ENCODE measurements around the gene GRIK4.
"Not testable (repeated sequence)": the region's sequence is repeated elsewhere in the genome, so short reads cannot be mapped to it uniquely, and the experiment has no call there.

The GRIK4 gene, protein sequence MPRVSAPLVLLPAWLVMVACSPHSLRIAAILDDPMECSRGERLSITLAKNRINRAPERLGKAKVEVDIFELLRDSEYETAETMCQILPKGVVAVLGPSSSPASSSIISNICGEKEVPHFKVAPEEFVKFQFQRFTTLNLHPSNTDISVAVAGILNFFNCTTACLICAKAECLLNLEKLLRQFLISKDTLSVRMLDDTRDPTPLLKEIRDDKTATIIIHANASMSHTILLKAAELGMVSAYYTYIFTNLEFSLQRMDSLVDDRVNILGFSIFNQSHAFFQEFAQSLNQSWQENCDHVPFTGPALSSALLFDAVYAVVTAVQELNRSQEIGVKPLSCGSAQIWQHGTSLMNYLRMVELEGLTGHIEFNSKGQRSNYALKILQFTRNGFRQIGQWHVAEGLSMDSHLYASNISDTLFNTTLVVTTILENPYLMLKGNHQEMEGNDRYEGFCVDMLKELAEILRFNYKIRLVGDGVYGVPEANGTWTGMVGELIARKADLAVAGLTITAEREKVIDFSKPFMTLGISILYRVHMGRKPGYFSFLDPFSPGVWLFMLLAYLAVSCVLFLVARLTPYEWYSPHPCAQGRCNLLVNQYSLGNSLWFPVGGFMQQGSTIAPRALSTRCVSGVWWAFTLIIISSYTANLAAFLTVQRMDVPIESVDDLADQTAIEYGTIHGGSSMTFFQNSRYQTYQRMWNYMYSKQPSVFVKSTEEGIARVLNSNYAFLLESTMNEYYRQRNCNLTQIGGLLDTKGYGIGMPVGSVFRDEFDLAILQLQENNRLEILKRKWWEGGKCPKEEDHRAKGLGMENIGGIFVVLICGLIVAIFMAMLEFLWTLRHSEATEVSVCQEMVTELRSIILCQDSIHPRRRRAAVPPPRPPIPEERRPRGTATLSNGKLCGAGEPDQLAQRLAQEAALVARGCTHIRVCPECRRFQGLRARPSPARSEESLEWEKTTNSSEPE

DNA sequence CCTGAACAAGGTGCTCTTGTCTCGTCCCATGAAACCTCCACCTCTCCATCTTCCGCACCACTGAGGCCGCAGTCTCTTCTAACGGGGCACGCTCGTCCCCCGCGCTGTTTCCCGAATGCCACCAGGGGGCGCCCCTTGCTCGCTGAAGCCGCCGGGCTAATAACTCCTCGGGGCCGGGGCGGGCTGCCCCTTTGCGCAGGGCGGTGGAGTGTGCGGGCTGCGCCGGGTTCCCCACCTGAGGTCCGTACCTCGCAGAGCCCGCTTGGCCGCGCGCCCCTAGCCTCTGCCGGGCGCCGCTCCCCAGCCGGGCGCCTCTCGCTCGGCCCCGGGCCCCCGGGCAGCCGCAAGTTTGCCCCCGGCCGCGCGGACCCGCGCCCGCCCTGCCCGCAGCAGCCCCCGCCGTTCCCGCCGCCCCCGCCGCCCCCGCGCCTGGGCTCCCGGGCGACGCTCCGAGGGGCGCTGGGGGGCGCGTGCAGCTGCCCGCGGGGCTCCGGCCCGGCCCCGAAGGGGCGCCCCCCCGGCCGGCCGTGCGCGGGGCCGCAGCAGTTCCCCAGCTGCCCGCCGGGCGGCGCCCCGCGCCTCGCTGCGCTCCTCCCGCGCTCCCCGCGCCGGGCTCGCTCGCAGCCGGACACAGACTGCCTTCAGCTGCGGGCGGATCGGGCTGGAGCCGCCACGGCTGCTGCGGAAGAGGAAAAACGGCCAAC, at the start of gene GRIK4:
Gene GRIK4 (plus strand): TSS at position 633 of the 704 bp plus-strand sequence. CDS start 148,571 bp downstream, outside the sequence.
- peak; percentile 60 to 78 (median 69) for DNase-seq (ENCODE audit: low read depth in 2 of 3, low spot score in 1 of 3)

DNA sequence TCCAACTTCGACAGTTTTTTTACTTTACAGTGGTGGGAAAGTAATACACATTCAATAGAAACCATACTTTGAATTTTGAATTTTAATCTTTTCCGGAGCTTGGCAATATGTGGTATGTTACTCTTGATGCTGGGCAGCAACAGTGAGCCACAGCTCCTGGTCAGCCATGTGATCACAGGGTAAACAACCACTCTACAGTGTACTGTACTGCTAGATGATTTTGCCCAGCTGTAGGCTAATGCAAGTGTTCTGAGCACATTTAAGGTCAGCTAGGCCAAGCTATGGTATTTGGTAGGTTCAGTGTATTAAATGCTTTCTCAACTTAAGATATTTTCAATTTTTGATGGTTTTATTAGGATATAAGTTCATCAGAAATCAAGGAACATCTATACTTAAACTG, 48.7 kb upstream of the GRIK4 start:
- DNase-seq (ENCODE audit: low read depth in 2 of 3, low spot score in 1 of 3) = no peak

GRCh38 chr11:120465921-120466534, 45.5 kb upstream of the GRIK4 start:
- DNase-seq (ENCODE audit: low read depth in 2 of 3, low spot score in 1 of 3) = no peak

DNA sequence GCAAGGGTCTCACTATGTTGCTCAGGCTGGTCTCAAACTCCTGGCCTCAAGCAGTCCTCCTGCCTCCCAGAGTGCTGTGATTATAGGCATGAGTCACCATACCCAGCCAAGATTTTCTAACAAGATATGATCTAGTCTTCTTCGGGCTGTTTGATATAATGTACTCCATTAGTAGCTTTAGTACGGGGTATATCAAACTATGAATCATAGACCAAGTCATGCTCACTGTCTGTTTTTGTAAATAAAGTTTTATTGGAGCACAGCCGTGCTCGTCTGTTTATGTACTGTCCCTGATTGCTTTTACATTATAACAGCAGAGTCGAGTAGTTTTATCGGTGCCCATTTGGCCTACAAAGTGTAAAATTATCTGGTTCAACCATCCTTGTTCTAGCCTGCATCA, 43.9 kb upstream of the GRIK4 start:
- DNase-seq (ENCODE audit: low read depth in 2 of 3, low spot score in 1 of 3) = no peak

- DNase-seq (ENCODE audit: low read depth in 2 of 3, low spot score in 1 of 3) = no peak
Observed at GRCh38 chr11:120471131-120471530, 40.4 kb upstream of the GRIK4 start.

DNA sequence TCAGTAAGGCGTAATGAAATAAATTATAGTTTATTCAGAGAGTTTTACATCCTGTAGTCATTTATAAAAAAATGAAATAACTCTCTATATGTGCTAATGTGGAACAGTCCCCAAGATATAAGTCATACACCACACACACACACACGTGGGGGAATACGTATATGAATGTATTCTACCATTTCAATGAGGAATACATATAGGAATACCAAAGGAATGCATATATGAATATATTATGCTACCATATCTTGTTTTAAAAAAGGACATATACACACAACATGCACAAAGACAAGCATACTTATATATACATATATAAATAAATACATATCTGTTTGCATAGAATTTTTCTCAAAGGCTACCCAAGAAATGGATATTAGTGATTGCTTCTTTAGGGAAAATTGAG, 39.6 kb upstream of the GRIK4 start:
- DNase-seq (ENCODE audit: low read depth in 2 of 3, low spot score in 1 of 3) = no peak

DNA sequence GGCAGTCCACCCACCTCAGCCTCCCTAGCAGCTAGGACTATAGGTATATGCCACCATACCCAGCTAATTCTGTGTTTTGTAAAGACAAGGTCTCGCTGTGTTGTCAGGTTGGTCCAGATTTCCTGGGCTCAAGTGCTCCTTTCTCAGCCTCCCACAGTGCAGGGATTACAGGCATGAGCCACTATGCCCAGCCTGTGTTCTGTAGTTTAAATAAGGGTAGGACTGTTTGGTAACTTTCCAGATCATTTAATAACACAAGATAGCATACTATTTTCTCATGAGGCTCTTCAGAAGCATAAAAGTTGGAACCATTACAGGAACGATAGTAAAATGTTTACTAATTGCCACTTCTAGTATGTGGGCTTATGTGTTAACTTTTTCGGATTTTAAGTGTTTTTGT, 38.0 kb upstream of the GRIK4 start:
- no peak for DNase-seq (ENCODE audit: low read depth in 2 of 3, low spot score in 1 of 3)

DNA sequence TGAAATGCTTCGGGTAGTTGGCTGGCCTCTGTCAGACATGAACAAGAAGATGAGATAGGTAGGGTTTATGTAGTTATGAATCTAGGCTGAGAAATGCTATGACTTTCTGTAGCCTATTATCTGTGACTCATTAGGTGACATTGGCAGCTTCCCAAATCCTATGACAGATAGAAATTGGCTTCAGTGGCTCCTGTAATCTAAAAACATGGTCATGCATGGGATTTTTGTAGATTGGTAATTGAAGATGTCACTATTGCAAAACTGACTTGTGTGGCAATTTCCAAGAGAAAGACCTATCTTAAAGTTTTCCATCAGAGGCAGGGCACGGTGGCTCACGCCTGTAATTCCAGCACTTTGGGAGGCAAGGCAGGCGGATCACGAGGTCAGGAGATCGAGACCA, 29.4 kb upstream of the GRIK4 start:
- no peak for DNase-seq (ENCODE audit: low read depth in 2 of 3, low spot score in 1 of 3)

DNA sequence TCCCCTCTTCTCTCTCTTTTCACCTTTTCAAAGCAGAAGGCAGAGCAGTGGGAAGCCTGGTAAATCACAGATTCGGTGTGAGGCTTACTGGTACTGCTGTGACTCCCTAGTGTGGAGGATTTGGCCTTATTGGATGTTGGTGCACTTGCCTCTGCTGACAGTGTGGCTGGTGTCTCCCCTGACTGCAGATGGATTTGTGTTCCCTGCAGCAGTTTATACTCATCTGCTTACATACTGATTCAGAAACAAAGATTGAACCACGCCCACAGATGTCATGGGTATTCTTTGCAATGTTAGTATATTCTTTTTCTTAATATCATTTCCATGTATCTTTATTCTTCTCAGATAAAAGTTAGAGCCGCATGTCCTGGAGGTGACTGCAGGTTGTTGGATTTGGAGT, 26.8 kb upstream of the GRIK4 start:
- DNase-seq (ENCODE audit: low read depth in 2 of 3, low spot score in 1 of 3) = no peak

- DNase-seq (ENCODE audit: low read depth in 2 of 3, low spot score in 1 of 3) = no peak
Observed at GRCh38 chr11:120486138-120486537, 25.4 kb upstream of the GRIK4 start.

DNA sequence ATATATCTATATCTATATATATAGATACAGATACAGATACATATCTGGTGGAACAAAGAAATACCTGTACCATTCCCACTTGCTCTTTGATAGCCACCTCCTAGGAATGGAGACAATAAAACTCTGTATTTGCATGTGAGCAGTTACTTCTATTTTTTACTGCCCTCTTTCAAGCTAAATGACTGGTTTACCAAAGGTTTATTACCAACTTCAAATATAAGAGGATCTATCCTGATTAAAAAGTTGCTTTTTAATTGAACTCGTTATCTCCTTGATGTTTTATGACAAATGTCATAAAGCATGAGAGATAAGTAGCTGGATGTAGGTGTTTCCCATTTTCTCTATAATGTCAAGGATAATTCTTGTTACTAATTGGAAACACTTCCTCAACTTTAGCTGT, 21.7 kb upstream of the GRIK4 start:
- DNase-seq (ENCODE audit: low read depth in 2 of 3, low spot score in 1 of 3) = no peak

- no peak for DNase-seq (ENCODE audit: low read depth in 2 of 3, low spot score in 1 of 3)
Observed at GRCh38 chr11:120492486-120492885, 19.1 kb upstream of the GRIK4 start.

DNA sequence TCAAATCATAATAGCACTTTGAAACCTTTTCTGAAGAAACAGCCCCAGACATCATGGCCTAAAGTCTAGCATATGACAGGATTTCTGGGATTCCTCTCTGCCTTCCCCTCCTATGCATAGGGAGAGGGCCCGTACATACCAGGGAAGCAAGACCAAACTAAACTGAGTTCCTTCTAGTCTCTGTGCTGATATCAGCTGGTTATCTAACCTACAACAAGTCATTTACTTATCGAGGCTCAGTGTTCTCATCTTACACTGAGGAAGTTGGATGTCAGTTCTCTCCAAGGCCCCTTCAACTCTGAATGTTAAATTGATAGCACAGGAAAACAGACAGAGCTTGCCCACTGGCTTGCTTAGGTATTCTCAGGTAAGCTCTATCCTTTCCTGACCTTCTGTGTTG, 17.0 kb upstream of the GRIK4 start:
- no peak for DNase-seq (ENCODE audit: low read depth in 2 of 3, low spot score in 1 of 3)

GRCh38 chr11:120499088-120499487, 12.5 kb upstream of the GRIK4 start:
- DNase-seq (ENCODE audit: low read depth in 2 of 3, low spot score in 1 of 3) = no peak

DNA sequence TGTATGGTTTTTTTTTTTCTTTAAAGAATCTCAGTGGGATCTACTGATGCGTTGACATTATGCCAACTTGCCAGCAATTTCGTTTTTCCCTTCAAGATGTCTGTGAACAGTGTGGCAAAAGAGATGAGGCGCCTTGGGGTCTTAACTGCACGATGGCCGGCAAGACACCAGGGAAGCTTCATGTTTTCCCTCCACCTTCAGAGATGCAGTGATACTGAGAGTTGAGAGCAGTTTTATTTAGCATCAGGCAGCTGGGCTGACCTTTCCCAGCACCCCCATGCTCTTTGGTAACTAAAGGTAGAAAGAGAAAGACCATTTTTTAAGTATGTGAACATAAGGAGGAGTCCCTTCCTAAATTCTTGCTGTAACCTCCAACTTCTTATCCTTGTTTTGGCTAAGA, 11.7 kb upstream of the GRIK4 start:
- no peak for DNase-seq (ENCODE audit: low read depth in 2 of 3, low spot score in 1 of 3)

- no peak for DNase-seq (ENCODE audit: low read depth in 2 of 3, low spot score in 1 of 3)
Observed at GRCh38 chr11:120500414-120501071, 11.0 kb upstream of the GRIK4 start.

GRCh38 chr11:120501440-120501839, 10.1 kb upstream of the GRIK4 start:
- no peak for DNase-seq (ENCODE audit: low read depth in 2 of 3, low spot score in 1 of 3)

- no peak for DNase-seq (ENCODE audit: low read depth in 2 of 3, low spot score in 1 of 3)
Observed at GRCh38 chr11:120501976-120502755, 9.4 kb upstream of the GRIK4 start.

GRCh38 chr11:120503529-120503928, 8.0 kb upstream of the GRIK4 start:
- DNase-seq (ENCODE audit: low read depth in 2 of 3, low spot score in 1 of 3) = not testable (repeated sequence)

All from stimulated activated CD4-positive, alpha-beta T cell treated with anti-CD3 and anti-CD28 coated beads, Interleukin-12 subunit alpha, Interleukin-12 subunit beta, amount 100 ng/mL, for 48 hours (primary cell).